Smooth muscle cell (in vitro differentiated cells): ENCODE results near the gene GRK3. TPM values are rescaled to one million over a fixed set of nuclear protein-coding genes. Genes with fewer than 3 reads are reported as not detected.

Experiments
- DNase-seq: peaks from one replicate; lab custom pipeline; 2025; ENCODE audit not compliant: unreplicated experiment; lab: John Stamatoyannopoulos, UW
- H2AFZ ChIP-seq: fragments of 200-600 bp; sonication (generic); 2 replicates; pipeline ENCODE4 v1.6.0; 2016; ENCODE audit warnings: antibody characterized with exemption, low read depth, mild to moderate bottlenecking
- H3F3A ChIP-seq: fragments of 200-600 bp; sonication (generic); 2 replicates; pipeline ENCODE4 v1.6.0; 2017; ENCODE audit warnings: antibody characterized with exemption, low read depth
- H3K27ac ChIP-seq: fragments of 200-600 bp; sonication (generic); 2 replicates; pipeline ENCODE4 v1.5.1; 2016; ENCODE audit warnings: low read depth, mild to moderate bottlenecking
- H3K27me3 ChIP-seq: fragments of 200-600 bp; sonication (generic); 2 replicates; pipeline ENCODE4 v1.6.1; 2016; ENCODE audit warnings: low read depth, mild to moderate bottlenecking
- H3K36me3 ChIP-seq: fragments of 200-600 bp; sonication (generic); 2 replicates; pipeline ENCODE4 v1.5.1; 2016; ENCODE audit warnings: low read depth
- H3K4me1 ChIP-seq: fragments of 200-600 bp; sonication (generic); 2 replicates; pipeline ENCODE4 v1.5.1; 2016; ENCODE audit warnings: low read depth
- H3K4me2 ChIP-seq: fragments of 200-600 bp; sonication (generic); 2 replicates; pipeline ENCODE4 v1.6.0; 2016; ENCODE audit warnings: mild to moderate bottlenecking
- H3K4me3 ChIP-seq: fragments of 200-600 bp; sonication (generic); 2 replicates; pipeline ENCODE4 v1.5.1; 2016; ENCODE audit warnings: mild to moderate bottlenecking
- H3K79me2 ChIP-seq: fragments of 200-600 bp; sonication (generic); 2 replicates; pipeline ENCODE4 v1.6.0; 2016; ENCODE audit warnings: low read depth, mild to moderate bottlenecking
- H3K9ac ChIP-seq: fragments of 200-600 bp; sonication (generic); 2 replicates; pipeline ENCODE4 v1.6.0; 2016; ENCODE audit warnings: low read depth
- H3K9me3 ChIP-seq: fragments of 200-600 bp; sonication (generic); replicated peaks from 2 replicates; pipeline ENCODE4 v1.5.1; 2016; ENCODE audit warnings: low read depth
- H4K20me1 ChIP-seq: fragments of 200-600 bp; sonication (generic); 2 replicates; pipeline ENCODE4 v1.6.0; 2016; ENCODE audit warnings: low read depth
- CTCF ChIP-seq: fragments of 200-600 bp; sonication (generic); IDR thresholded peaks from 2 replicates; pipeline ENCODE4 v1.5.1; 2017; ENCODE audit warnings: borderline replicate concordance, mild to moderate bottlenecking, antibody characterized with exemption; ENCODE audit not compliant: insufficient read depth, poor library complexity, severe bottlenecking
- WGBS: methylation state at CpG from one replicate; pipeline ENCODE4 v1.1.7; 2016; ENCODE audit warnings: low lambda C conversion rate; 5-methylcytosine and 5-hydroxymethylcytosine counted together
- polyA plus RNA-seq: library from polyadenylated mRNA; unstranded; fragments of >200 nt; fragmentation: Nextera tagmentation; extraction: Ambion mirVana; gene quantifications from 2 replicates; pipeline ENCODE4 v1.2.1, GENCODE V29; 2016
- total RNA-seq: library from RNA; depleted of rRNA; stranded (reverse); fragments of >200 nt; gene quantifications from 2 replicates; pipeline ENCODE4 v1.2.3, GENCODE V29; 2014

Gene GRK3
- total and polyA plus RNA-seq, 2 experiments from 2014 or later, result 1.0 to 4.6 TPM

GRCh38 chr22:25697978-25698377 is 133.5 kb downstream of the GRK3 start:
- Histone ChIP-seq H3F3A (no peaks in the 10 kb centered on the region), H3K27me3 (no peaks in the 10 kb centered on the region), H3K4me3 (no peak overlapping the region), H4K20me1 (no peaks in the 10 kb centered on the region), H3K4me2 (no peak overlapping the region), H3K27ac (no peak overlapping the region), H3K36me3 (no peaks in the 10 kb centered on the region), H3K9me3 (no peaks in the 10 kb centered on the region), H3K9ac (no peak overlapping the region), H3K4me1 (peaks cover 10% of the 10 kb centered on the region), H3K79me2 (no peaks in the 10 kb centered on the region), H2AFZ (no peak overlapping the region)
- DNase-seq, result no peak
- no peak for TF ChIP-seq CTCF
- WGBS, result 93% methylated on average over 2 of the region's 2 CpGs

- no peak overlapping the region for H3K9ac ChIP-seq
- H3K36me3 ChIP-seq, result no peaks in the 10 kb centered on the region
- no peak overlapping the region for H3K4me3 ChIP-seq
- no peaks in the 10 kb centered on the region for H3K79me2 ChIP-seq
- 81% methylated on average over 7 of the region's 7 CpGs for WGBS
- H3K9me3 ChIP-seq, result no peaks in the 10 kb centered on the region
- no peaks in the 10 kb centered on the region for H3F3A ChIP-seq
- TF ChIP-seq CTCF, result no peak
- no peaks in the 10 kb centered on the region for H3K27me3 ChIP-seq
- no peak for DNase-seq
- H3K4me2 ChIP-seq, result no peak overlapping the region
- H3K4me1 ChIP-seq, result peaks cover 10% of the 10 kb centered on the region
- no peaks in the 10 kb centered on the region for H4K20me1 ChIP-seq
- no peak overlapping the region for H2AFZ ChIP-seq
- H3K27ac ChIP-seq, result no peak overlapping the region
Observed at GRCh38 chr22:25698461-25698860, 134.0 kb downstream of the GRK3 start.

GRCh38 chr22:25698978-25699377 is 134.5 kb downstream of the GRK3 start:
- H3K9ac ChIP-seq, result no peak overlapping the region
- no peaks in the 10 kb centered on the region for H3F3A ChIP-seq
- peaks cover 10% of the 10 kb centered on the region for H3K4me1 ChIP-seq
- H3K4me3 ChIP-seq, result no peak overlapping the region
- no peak overlapping the region for H3K27ac ChIP-seq
- no peaks in the 10 kb centered on the region for H4K20me1 ChIP-seq
- no peaks in the 10 kb centered on the region for H3K79me2 ChIP-seq
- H3K27me3 ChIP-seq, result no peaks in the 10 kb centered on the region
- no peak overlapping the region for H2AFZ ChIP-seq
- H3K4me2 ChIP-seq, result no peak overlapping the region
- WGBS, result 91% methylated on average over 6 of the region's 6 CpGs
- no peak for DNase-seq
- H3K9me3 ChIP-seq, result no peaks in the 10 kb centered on the region
- no peaks in the 10 kb centered on the region for H3K36me3 ChIP-seq
- no peak for TF ChIP-seq CTCF

GRCh38 chr22:25701056-25701780 is 136.7 kb downstream of the GRK3 start:
- no peak for DNase-seq
- H3F3A ChIP-seq, result no peaks in the 10 kb centered on the region
- peak overlapping the region; percentile 14 for H3K4me2 ChIP-seq
- no peak overlapping the region for H3K27ac ChIP-seq
- H3K36me3 ChIP-seq, result no peaks in the 10 kb centered on the region
- H2AFZ ChIP-seq, result no peak overlapping the region
- no peak overlapping the region for H3K9ac ChIP-seq
- 26% methylated on average over 13 of the region's 13 CpGs for WGBS
- H3K27me3 ChIP-seq, result no peaks in the 10 kb centered on the region
- no peaks in the 10 kb centered on the region for H3K9me3 ChIP-seq
- H4K20me1 ChIP-seq, result no peaks in the 10 kb centered on the region
- H3K79me2 ChIP-seq, result no peaks in the 10 kb centered on the region
- no peak for TF ChIP-seq CTCF
- peaks cover 10% of the 10 kb centered on the region for H3K4me1 ChIP-seq
- H3K4me3 ChIP-seq, result no peak overlapping the region
